Neural progenitor cell (in vitro differentiated cells): Measurements from ENCODE around the gene TFAM. TPM values are rescaled to one million over a fixed set of nuclear protein-coding genes. Genes with fewer than 3 reads are reported as not detected.

Experiments
- DNase-seq: peaks from one replicate; pipeline ENCODE4 v3.0.0-alpha.2; 2016; ENCODE audit warnings: low spot score
- H2AFZ ChIP-seq: fragments of 200-600 bp; sonication (generic); replicated peaks from 2 replicates; pipeline ENCODE4 v1.6.1; 2016; ENCODE audit warnings: antibody characterized with exemption
- H3F3A ChIP-seq: fragments of 200-600 bp; sonication (generic); 2 replicates; pipeline ENCODE4 v1.6.1; 2016; ENCODE audit warnings: antibody characterized with exemption, low read depth
- H3K27ac ChIP-seq: fragments of 200-600 bp; sonication (generic); 2 replicates; pipeline ENCODE4 v1.5.1; 2016; ENCODE audit warnings: mild to moderate bottlenecking
- H3K27me3 ChIP-seq: fragments of 200-600 bp; sonication (generic); 2 replicates; pipeline ENCODE4 v1.6.1; 2016; ENCODE audit warnings: mild to moderate bottlenecking, moderate library complexity
- H3K36me3 ChIP-seq: fragments of 200-600 bp; sonication (generic); 2 replicates; pipeline ENCODE4 v1.5.1; 2016
- H3K4me1 ChIP-seq: fragments of 200-600 bp; sonication (generic); 2 replicates; pipeline ENCODE4 v1.6.1; 2016; ENCODE audit warnings: mixed run types
- H3K4me2 ChIP-seq: fragments of 200-600 bp; sonication (generic); 2 replicates; pipeline ENCODE4 v1.6.1; 2016
- H3K4me3 ChIP-seq: fragments of 200-600 bp; sonication (generic); 2 replicates; pipeline ENCODE4 v1.5.1; 2016
- H3K79me2 ChIP-seq: fragments of 200-600 bp; sonication (generic); 2 replicates; pipeline ENCODE4 v1.6.1; 2016; ENCODE audit warnings: low read depth
- H3K9ac ChIP-seq: fragments of 200-600 bp; sonication (generic); 2 replicates; pipeline ENCODE4 v1.6.1; 2016
- H3K9me3 ChIP-seq: fragments of 200-600 bp; sonication (generic); 2 replicates; pipeline ENCODE4 v1.5.1; 2016; ENCODE audit warnings: low read depth
- H4K20me1 ChIP-seq: fragments of 200-600 bp; sonication (generic); 2 replicates; pipeline ENCODE4 v1.6.1; 2016; ENCODE audit warnings: low read depth
- H3K27ac Mint-ChIP-seq: 3 replicates; pipeline ENCODE4 v1.8.0; 2021; ENCODE audit warnings: mixed read lengths
- H3K27me3 Mint-ChIP-seq: 2 replicates; pipeline ENCODE4 v1.8.0; 2022; ENCODE audit warnings: low read depth, mild to moderate bottlenecking, inconsistent platforms, moderate library complexity, mixed read lengths; ENCODE audit not compliant: insufficient read depth
- H3K36me3 Mint-ChIP-seq: 3 replicates; pipeline ENCODE4 v1.8.0; 2021; ENCODE audit warnings: mixed read lengths
- H3K4me1 Mint-ChIP-seq: 3 replicates; pipeline ENCODE4 v1.8.0; 2021; ENCODE audit warnings: mixed read lengths
- H3K4me3 Mint-ChIP-seq: 3 replicates; pipeline ENCODE4 v1.8.0; 2021; ENCODE audit warnings: mild to moderate bottlenecking, moderate library complexity, mixed read lengths
- H3K9me3 Mint-ChIP-seq: 3 replicates; pipeline ENCODE4 v1.8.0; 2020; ENCODE audit warnings: mixed read lengths
- EZH2 ChIP-seq: fragments of 200-600 bp; sonication (generic); IDR thresholded peaks from 2 replicates; pipeline ENCODE4 v1.6.1; 2017; ENCODE audit warnings: antibody characterized with exemption, mild to moderate bottlenecking, moderate library complexity
- EZH2phosphoT487 ChIP-seq: fragments of 200-600 bp; sonication (generic); IDR thresholded peaks from 2 replicates; pipeline ENCODE4 v1.6.1; 2017; ENCODE audit warnings: antibody characterized with exemption
- total RNA-seq: library from RNA; depleted of rRNA; stranded (reverse); fragments of >200 nt; gene quantifications from 2 replicates; pipeline ENCODE4 v1.2.3, GENCODE V29; 2015; ENCODE audit warnings: low replicate concordance
- TF ChIP-seq, protein P1 (sequence below): fragments of 200-600 bp; sonication (generic); IDR thresholded peaks from 2 replicates; pipeline ENCODE4 v1.5.1; 2017; ENCODE audit warnings: antibody characterized with exemption, mild to moderate bottlenecking

TFAM gene
- total RNA-seq, 1 donor from 2014 or later: 61.2 TPM

DNA sequence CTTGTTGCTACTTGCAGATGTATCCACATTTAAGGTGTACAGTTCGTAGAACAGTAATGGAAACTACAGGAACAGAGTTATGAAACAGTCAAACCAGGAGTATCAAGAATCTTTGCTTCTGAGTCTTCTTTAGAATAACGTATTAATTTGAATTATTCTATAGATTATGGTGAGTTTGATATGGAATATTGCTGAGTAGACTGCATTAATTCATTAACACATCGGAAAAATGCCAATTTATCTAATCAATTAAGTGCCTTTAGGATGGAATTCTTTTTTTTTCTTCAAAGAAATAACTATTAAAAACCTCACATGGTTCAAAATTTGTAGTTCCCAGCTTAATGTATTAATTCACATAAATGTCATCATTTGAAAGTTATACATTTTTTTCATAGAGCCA, 3.8 kb downstream of the TFAM start:
- no peak for DNase-seq
- Mint-ChIP-seq H3K27me3 (peaks cover 2% of the 10 kb centered on the region), H3K4me3 (no peak overlapping the region), H3K27ac (no peak overlapping the region), H3K4me1 (peaks cover 17% of the 10 kb centered on the region), H3K9me3 (no peaks in the 10 kb centered on the region), H3K36me3 (peaks cover 14% of the 10 kb centered on the region)
- no peak overlapping the region for H3K4me3 ChIP-seq
- H3K27me3 ChIP-seq: peaks cover under 1% of the 10 kb centered on the region
- peaks cover 16% of the 10 kb centered on the region for H3K36me3 ChIP-seq
- no peak overlapping the region for H3K4me2 ChIP-seq
- H3K9me3 ChIP-seq: no peaks in the 10 kb centered on the region
- TF ChIP-seq EZH2: no peak
- TF ChIP-seq, protein P1, sequence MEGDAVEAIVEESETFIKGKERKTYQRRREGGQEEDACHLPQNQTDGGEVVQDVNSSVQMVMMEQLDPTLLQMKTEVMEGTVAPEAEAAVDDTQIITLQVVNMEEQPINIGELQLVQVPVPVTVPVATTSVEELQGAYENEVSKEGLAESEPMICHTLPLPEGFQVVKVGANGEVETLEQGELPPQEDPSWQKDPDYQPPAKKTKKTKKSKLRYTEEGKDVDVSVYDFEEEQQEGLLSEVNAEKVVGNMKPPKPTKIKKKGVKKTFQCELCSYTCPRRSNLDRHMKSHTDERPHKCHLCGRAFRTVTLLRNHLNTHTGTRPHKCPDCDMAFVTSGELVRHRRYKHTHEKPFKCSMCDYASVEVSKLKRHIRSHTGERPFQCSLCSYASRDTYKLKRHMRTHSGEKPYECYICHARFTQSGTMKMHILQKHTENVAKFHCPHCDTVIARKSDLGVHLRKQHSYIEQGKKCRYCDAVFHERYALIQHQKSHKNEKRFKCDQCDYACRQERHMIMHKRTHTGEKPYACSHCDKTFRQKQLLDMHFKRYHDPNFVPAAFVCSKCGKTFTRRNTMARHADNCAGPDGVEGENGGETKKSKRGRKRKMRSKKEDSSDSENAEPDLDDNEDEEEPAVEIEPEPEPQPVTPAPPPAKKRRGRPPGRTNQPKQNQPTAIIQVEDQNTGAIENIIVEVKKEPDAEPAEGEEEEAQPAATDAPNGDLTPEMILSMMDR: no peak
- no peak for TF ChIP-seq EZH2phosphoT487
- H3F3A ChIP-seq: peaks cover 18% of the 10 kb centered on the region
- peaks cover 8% of the 10 kb centered on the region for H3K4me1 ChIP-seq
- no peak overlapping the region for H2AFZ ChIP-seq
- no peak overlapping the region for H3K9ac ChIP-seq
- H3K79me2 ChIP-seq: peaks cover 74% of the 10 kb centered on the region
- H4K20me1 ChIP-seq: peaks cover 48% of the 10 kb centered on the region
- no peak overlapping the region for H3K27ac ChIP-seq

- Mint-ChIP-seq H3K27ac (no peak overlapping the region), H3K27me3 (no peaks in the 10 kb centered on the region), H3K4me1 (no peaks in the 10 kb centered on the region), H3K36me3 (peaks cover 28% of the 10 kb centered on the region), H3K4me3 (no peak overlapping the region), H3K9me3 (no peaks in the 10 kb centered on the region)
- Histone ChIP-seq H3K27me3 (no peaks in the 10 kb centered on the region), H4K20me1 (peaks cover 25% of the 10 kb centered on the region), H2AFZ (no peak overlapping the region), H3K36me3 (peaks cover 19% of the 10 kb centered on the region), H3K79me2 (peaks cover 44% of the 10 kb centered on the region), H3K4me1 (no peaks in the 10 kb centered on the region), H3K4me2 (no peak overlapping the region), H3F3A (no peaks in the 10 kb centered on the region), H3K4me3 (no peak overlapping the region), H3K9me3 (no peaks in the 10 kb centered on the region), H3K27ac (no peak overlapping the region), H3K9ac (no peak overlapping the region)
- TF ChIP-seq, protein P1: no peak
- TF ChIP-seq EZH2 (no peak), EZH2phosphoT487 (no peak)
- DNase-seq: no peak
Observed at GRCh38 chr10:58393317-58393716, 8.1 kb downstream of the TFAM start.

DNA sequence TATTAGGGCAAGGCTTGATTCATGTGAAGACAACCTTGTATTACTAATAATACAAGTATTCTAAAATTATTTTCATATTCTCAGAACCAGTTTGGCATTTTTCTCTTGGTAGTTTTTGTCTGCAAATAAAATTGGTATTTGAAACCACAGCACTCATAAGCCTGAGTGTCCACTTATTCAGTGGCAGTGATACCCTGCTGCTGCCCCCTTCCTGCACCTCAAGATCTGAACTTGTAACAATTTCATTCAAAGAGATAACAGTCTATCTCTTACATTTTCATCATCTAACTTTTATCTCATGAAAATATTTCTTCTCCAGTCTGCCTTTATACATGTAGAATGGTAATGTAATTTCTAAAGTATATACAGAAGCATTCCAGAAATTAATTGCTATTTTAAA, 9.3 kb downstream of the TFAM start:
- Histone ChIP-seq H2AFZ (no peak overlapping the region), H3K27me3 (no peaks in the 10 kb centered on the region), H3K4me1 (no peaks in the 10 kb centered on the region), H3K36me3 (peaks cover 7% of the 10 kb centered on the region), H3K9ac (no peak overlapping the region), H3K4me3 (no peak overlapping the region), H3K79me2 (peaks cover 32% of the 10 kb centered on the region), H3F3A (no peaks in the 10 kb centered on the region), H4K20me1 (peaks cover 22% of the 10 kb centered on the region), H3K4me2 (no peak overlapping the region), H3K9me3 (no peaks in the 10 kb centered on the region), H3K27ac (no peak overlapping the region)
- TF ChIP-seq EZH2phosphoT487 (no peak), EZH2 (no peak)
- TF ChIP-seq, protein P1: no peak
- Mint-ChIP-seq H3K27me3 (no peaks in the 10 kb centered on the region), H3K4me3 (no peak overlapping the region), H3K27ac (no peak overlapping the region), H3K36me3 (peaks cover 24% of the 10 kb centered on the region), H3K9me3 (no peaks in the 10 kb centered on the region), H3K4me1 (no peaks in the 10 kb centered on the region)
- DNase-seq: no peak
